NK-92 treated with Interleukin-12 subunit alpha and Interleukin-12 subunit beta, amount 100 ng/mL, for 24 hours (cell line): ENCODE data around the gene MAZ.

ENCODE experiments used
- DNase-seq: peaks from one replicate; lab custom pipeline; 2025; lab: John Stamatoyannopoulos, UW

Gene MAZ

GRCh38 chr16:29857133-29857760 is 50.9 kb downstream of the MAZ start:
- DNase-seq: no peak

DNA sequence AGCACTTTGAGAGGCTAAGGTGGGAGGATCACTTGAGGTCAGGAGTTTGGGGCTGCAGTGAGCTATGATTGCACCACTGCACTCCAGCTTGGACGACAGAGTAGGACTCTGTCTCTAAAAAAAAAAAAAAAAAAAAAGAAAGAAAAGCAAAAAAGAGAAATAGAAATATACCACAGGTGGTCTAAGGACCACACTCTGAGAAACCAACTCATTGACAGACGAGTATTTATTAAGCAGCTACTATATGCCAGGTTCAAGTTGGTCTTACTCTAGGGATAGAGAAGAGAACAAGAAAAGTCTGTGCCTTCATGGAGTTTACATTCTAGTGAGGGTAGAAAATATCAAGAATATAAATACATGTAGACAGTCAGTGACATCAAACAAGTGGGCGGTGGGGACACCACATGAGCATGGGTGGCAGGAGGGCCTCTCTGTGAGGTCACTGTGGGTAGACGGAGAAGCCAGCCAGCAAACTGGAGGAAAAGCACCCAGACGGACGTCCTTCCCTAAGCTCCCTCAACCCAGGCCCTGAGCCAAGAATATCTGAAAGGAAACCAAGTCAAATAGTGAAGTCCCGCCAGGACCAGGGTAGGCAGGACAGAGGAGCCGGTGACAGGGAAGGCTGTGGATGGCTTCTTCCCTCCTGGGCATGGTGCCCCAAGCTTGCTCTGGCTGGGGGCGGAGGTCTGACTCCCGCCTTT is 52.0 kb downstream of the MAZ start:
- no peak for DNase-seq

- no peak for DNase-seq
These were observed 52.6 kb downstream of the MAZ start for GRCh38 chr16:29858974-29859373.

- no peak for DNase-seq
These were observed 53.9 kb downstream of the MAZ start for GRCh38 chr16:29860218-29860617.
